H1 (cell line): Measurements from ENCODE around the gene NOS1AP. TPM values are rescaled to one million over a fixed set of nuclear protein-coding genes. Genes with fewer than 3 reads are reported as not detected.

Experiments
- polyA plus RNA-seq, 7 experiments: library from polyadenylated mRNA; depleted of rRNA in 3 of 7; stranded (reverse) in 5 of 7; unstranded in 2 of 7; fragments of >200 nt in 5 of 7; fragments of 200-250 nt in 2 of 7; gene quantifications; 1 replicate in 5 of 7; 2 replicates in 1 of 7; 4 replicates in 1 of 7; pipeline versions ENCODE4 v1.2.1 to v1.2.3, GENCODE V29; 2011 to 2013; ENCODE audit warnings: missing spikeins in 2 of 7, mixed read lengths in 2 of 7
- total RNA-seq: library from RNA; stranded (reverse); fragmentation: NEBNext Ultra II Directional; extraction: Animal tissue kit (Norgen Biotek cat#: 25700); gene quantifications from 2 replicates; pipeline ENCODE4 v1.2.1, GENCODE V29; 2021
- TF ChIP-seq, protein P1 (sequence below), 3 experiments: IDR thresholded peaks; 1 replicate in 2 of 3; 2 replicates in 1 of 3; pipeline versions ENCODE4 v1.5.1 to v1.6.1; 2011; ENCODE audit warnings: low read length in 3 of 3, mild to moderate bottlenecking in 3 of 3, inconsistent platforms in 2 of 3, low read depth in 1 of 3, moderate library complexity in 1 of 3; ENCODE audit not compliant: insufficient read depth in 1 of 3; ENCODE audit errors: control extremely low read depth in 1 of 3

Gene NOS1AP
- total and polyA plus RNA-seq, 2 of the 8 experiments (the other 6 are each of a cell fraction or from before 2014, with no cell fraction given): 2.4 to 12.1 TPM

GRCh38 chr1:162317621-162318020 is 248.1 kb downstream of the NOS1AP start (continued):
- TF ChIP-seq, protein P1, sequence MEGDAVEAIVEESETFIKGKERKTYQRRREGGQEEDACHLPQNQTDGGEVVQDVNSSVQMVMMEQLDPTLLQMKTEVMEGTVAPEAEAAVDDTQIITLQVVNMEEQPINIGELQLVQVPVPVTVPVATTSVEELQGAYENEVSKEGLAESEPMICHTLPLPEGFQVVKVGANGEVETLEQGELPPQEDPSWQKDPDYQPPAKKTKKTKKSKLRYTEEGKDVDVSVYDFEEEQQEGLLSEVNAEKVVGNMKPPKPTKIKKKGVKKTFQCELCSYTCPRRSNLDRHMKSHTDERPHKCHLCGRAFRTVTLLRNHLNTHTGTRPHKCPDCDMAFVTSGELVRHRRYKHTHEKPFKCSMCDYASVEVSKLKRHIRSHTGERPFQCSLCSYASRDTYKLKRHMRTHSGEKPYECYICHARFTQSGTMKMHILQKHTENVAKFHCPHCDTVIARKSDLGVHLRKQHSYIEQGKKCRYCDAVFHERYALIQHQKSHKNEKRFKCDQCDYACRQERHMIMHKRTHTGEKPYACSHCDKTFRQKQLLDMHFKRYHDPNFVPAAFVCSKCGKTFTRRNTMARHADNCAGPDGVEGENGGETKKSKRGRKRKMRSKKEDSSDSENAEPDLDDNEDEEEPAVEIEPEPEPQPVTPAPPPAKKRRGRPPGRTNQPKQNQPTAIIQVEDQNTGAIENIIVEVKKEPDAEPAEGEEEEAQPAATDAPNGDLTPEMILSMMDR (IDR thresholded peaks at IDR 0.05; ENCODE audit: control extremely low read depth in 1 of 3, insufficient read depth in 1 of 3, low read depth in 1 of 3, low read length in 3 of 3): no peak
